H9 (cell line): ENCODE results near the gene C2orf92. TPM values are rescaled to one million over a fixed set of nuclear protein-coding genes. Genes with fewer than 3 reads are reported as not detected.

Source experiments
- DNase-seq: peaks from one replicate; pipeline ENCODE4 v3.0.0-alpha.2; 2017
- H2AFZ ChIP-seq: one replicate; pipeline ENCODE4 v1.6.1; 2013; ENCODE audit warnings: mild to moderate bottlenecking, low read length, control low read depth, moderate library complexity
- H2AK5ac ChIP-seq: 2 replicates; pipeline ENCODE4 v1.6.1; 2013; ENCODE audit warnings: low read length, control low read depth, mixed read lengths; ENCODE audit not compliant: insufficient read length
- H2BK120ac ChIP-seq: one replicate; pipeline ENCODE4 v1.6.1; 2013; ENCODE audit warnings: low read depth, mild to moderate bottlenecking, low read length, control low read depth, inconsistent platforms; ENCODE audit not compliant: poor library complexity, severe bottlenecking
- H2BK12ac ChIP-seq: 2 replicates; pipeline ENCODE4 v1.6.1; 2013; ENCODE audit warnings: low read length, control low read depth, mixed read lengths, low read depth; ENCODE audit not compliant: insufficient read length
- H2BK15ac ChIP-seq: 2 replicates; pipeline ENCODE4 v1.6.1; 2013; ENCODE audit warnings: low read depth, low read length, control low read depth
- H2BK20ac ChIP-seq: one replicate; pipeline ENCODE4 v1.6.1; 2013; ENCODE audit warnings: low read depth, mild to moderate bottlenecking, low read length, control low read depth, inconsistent platforms; ENCODE audit not compliant: poor library complexity, severe bottlenecking
- H2BK5ac ChIP-seq: 2 replicates; pipeline ENCODE4 v1.6.1; 2013; ENCODE audit warnings: low read length, control low read depth, mixed read lengths; ENCODE audit not compliant: insufficient read length
- H3K14ac ChIP-seq: 2 replicates; pipeline ENCODE4 v1.6.1; 2013; ENCODE audit warnings: low read length, control low read depth; ENCODE audit not compliant: insufficient read depth
- H3K18ac ChIP-seq: 2 replicates; pipeline ENCODE4 v1.6.1; 2013; ENCODE audit warnings: low read depth, mild to moderate bottlenecking, mixed read lengths, low read length, control low read depth; ENCODE audit not compliant: insufficient read length
- H3K23ac ChIP-seq: 2 replicates; pipeline ENCODE4 v1.6.1; 2013; ENCODE audit warnings: low read length, control low read depth, mixed read lengths, low read depth; ENCODE audit not compliant: insufficient read length
- H3K23me2 ChIP-seq: 2 replicates; pipeline ENCODE4 v1.6.1; 2013; ENCODE audit warnings: low read depth, mild to moderate bottlenecking, mixed read lengths, low read length, control low read depth; ENCODE audit not compliant: insufficient read length, poor library complexity, severe bottlenecking
- H3K27ac ChIP-seq: 2 replicates; pipeline ENCODE4 v1.5.1; 2013; ENCODE audit warnings: low read length, control low read depth, mixed read lengths, low read depth; ENCODE audit not compliant: insufficient read length
- H3K27me3 ChIP-seq: 2 replicates; pipeline ENCODE4 v1.6.1; 2013; ENCODE audit warnings: low read length, control low read depth, inconsistent platforms; ENCODE audit not compliant: insufficient read depth
- H3K4ac ChIP-seq: 2 replicates; pipeline ENCODE4 v1.6.1; 2013; ENCODE audit warnings: low read depth, mild to moderate bottlenecking, control low read depth, inconsistent platforms, low read length, moderate library complexity
- H3K4me1 ChIP-seq: 2 replicates; pipeline ENCODE4 v1.6.1; 2013; ENCODE audit warnings: low read length, control low read depth, inconsistent platforms; ENCODE audit not compliant: insufficient read depth
- H3K4me2 ChIP-seq: 2 replicates; pipeline ENCODE4 v1.6.1; 2013; ENCODE audit warnings: low read length, control low read depth, mixed read lengths; ENCODE audit not compliant: insufficient read length, insufficient read depth
- H3K56ac ChIP-seq: 2 replicates; pipeline ENCODE4 v1.6.1; 2013; ENCODE audit warnings: low read depth, mild to moderate bottlenecking, mixed read lengths, low read length, control low read depth; ENCODE audit not compliant: insufficient read length
- H3K79me1 ChIP-seq: 2 replicates; pipeline ENCODE4 v1.6.1; 2013; ENCODE audit warnings: low read depth, mild to moderate bottlenecking, moderate library complexity, low read length, control low read depth, inconsistent platforms; ENCODE audit not compliant: insufficient read depth, poor library complexity, severe bottlenecking
- H3K79me2 ChIP-seq: 2 replicates; pipeline ENCODE4 v1.6.1; 2013; ENCODE audit warnings: low read length, control low read depth, inconsistent platforms; ENCODE audit not compliant: insufficient read depth
- H3K9ac ChIP-seq: 2 replicates; pipeline ENCODE4 v1.6.1; 2013; ENCODE audit warnings: low read length, control low read depth, mixed read lengths; ENCODE audit not compliant: insufficient read length; ENCODE audit errors: extremely low read depth
- H3K9me3 ChIP-seq: one replicate; pipeline ENCODE4 v1.6.1; 2013; ENCODE audit warnings: low read depth, low read length, inconsistent platforms; ENCODE audit not compliant: control insufficient read depth
- H3T11ph ChIP-seq: one replicate; pipeline ENCODE4 v1.6.1; 2013; ENCODE audit warnings: mild to moderate bottlenecking, low read length, control low read depth, inconsistent platforms
- H4K20me1 ChIP-seq: one replicate; pipeline ENCODE4 v1.6.1; 2013; ENCODE audit not compliant: control insufficient read depth, insufficient read length, insufficient read depth
- H4K5ac ChIP-seq: 2 replicates; pipeline ENCODE4 v1.6.1; 2013; ENCODE audit warnings: low read depth, mild to moderate bottlenecking, mixed read lengths, low read length, control low read depth; ENCODE audit not compliant: insufficient read length
- H4K8ac ChIP-seq: replicated peaks from 2 replicates; pipeline ENCODE4 v1.6.1; 2013; ENCODE audit warnings: low read length, control low read depth, mixed read lengths, low read depth; ENCODE audit not compliant: insufficient read length
- H4K91ac ChIP-seq: 2 replicates; pipeline ENCODE4 v1.6.1; 2013; ENCODE audit warnings: low read depth, mild to moderate bottlenecking, moderate library complexity, mixed read lengths, low read length, control low read depth; ENCODE audit not compliant: insufficient read length
- H3K27ac Mint-ChIP-seq, 3 experiments: 2 replicates in 2 of 3; 3 replicates in 1 of 3; pipeline ENCODE4 v1.8.0; 2020 to 2021; ENCODE audit warnings: mixed read lengths in 3 of 3, mild to moderate bottlenecking in 1 of 3, moderate library complexity in 1 of 3
- H3K27me3 Mint-ChIP-seq: 2 replicates; pipeline ENCODE4 v1.8.0; 2021; ENCODE audit warnings: low read depth, mild to moderate bottlenecking, moderate library complexity, mixed read lengths
- H3K36me3 Mint-ChIP-seq, 3 experiments: 2 replicates in 2 of 3; 3 replicates in 1 of 3; pipeline ENCODE4 v1.8.0; 2020 to 2021; ENCODE audit warnings: low read depth in 3 of 3, mixed read lengths in 3 of 3; ENCODE audit not compliant: insufficient read depth in 1 of 3
- H3K4me1 Mint-ChIP-seq, 2 experiments: 2 replicates each; pipeline ENCODE4 v1.8.0; 2020; ENCODE audit warnings: mixed read lengths in 2 of 2
- H3K4me3 Mint-ChIP-seq, 2 experiments: 2 replicates in 1 of 2; 3 replicates in 1 of 2; pipeline ENCODE4 v1.8.0; 2020 to 2021; ENCODE audit warnings: mild to moderate bottlenecking in 2 of 2, mixed read lengths in 2 of 2, moderate library complexity in 1 of 2
- H3K9me3 Mint-ChIP-seq, 2 experiments: 2 replicates in 1 of 2; 3 replicates in 1 of 2; pipeline ENCODE4 v1.8.0; 2020; ENCODE audit warnings: mild to moderate bottlenecking in 2 of 2, mixed read lengths in 2 of 2, moderate library complexity in 1 of 2
- CTCF ChIP-seq: fragments of 200-600 bp; sonication (generic); conservative IDR thresholded peaks from 3 replicates; pipeline ENCODE4 v1.8.0; 2021; ENCODE audit warnings: antibody characterized with exemption, mild to moderate bottlenecking
- WGBS: extraction: QIAGEN DNeasy Blood & Tissue Kit; methylation state at CpG from one replicate; pipeline ENCODE4 v1.1.7; 2013; ENCODE audit warnings: missing lambda C conversion rate, low lambda C conversion rate, mixed read lengths; ENCODE audit not compliant: insufficient read length; ENCODE audit errors: extremely low coverage; 5-methylcytosine and 5-hydroxymethylcytosine counted together
- total RNA-seq: library from RNA; stranded (reverse); gene quantifications from 2 replicates; pipeline ENCODE4 v1.2.1, GENCODE V29; 2021

C2orf92 gene
- total RNA-seq, 1 experiment from 2014 or later, result 7.3 TPM

GRCh38 chr2:97695744-97696143, 26.2 kb downstream of the C2orf92 start:
- H2BK5ac ChIP-seq, result no peak overlapping the region

More at GRCh38 chr2:97695744-97696143, 26.2 kb downstream of the C2orf92 start:
- no peak overlapping the region; a peak in 1 of 7 replicates for H3K27ac Mint-ChIP-seq
- no peak overlapping the region for H3K9ac ChIP-seq
- no peaks in the 10 kb centered on the region for H3K79me1 ChIP-seq
- DNase-seq, result peak; percentile 28
- no peaks in the 10 kb centered on the region; a peak in 2 of 5 replicates for H3K9me3 Mint-ChIP-seq
- no peak overlapping the region for H4K5ac ChIP-seq
- H4K91ac ChIP-seq, result no peak overlapping the region
- no peak overlapping the region for H2BK120ac ChIP-seq
- no peak overlapping the region for H3K4ac ChIP-seq
- TF ChIP-seq CTCF, result no peak
- no peak overlapping the region for H2AK5ac ChIP-seq
- no peak overlapping the region for H3K23ac ChIP-seq
- H3K36me3 Mint-ChIP-seq, result no peaks in the 10 kb centered on the region
- no peak overlapping the region for H3K4me2 ChIP-seq
- H3K27ac ChIP-seq, result no peak overlapping the region
- no peaks in the 10 kb centered on the region for H4K20me1 ChIP-seq
- H3K18ac ChIP-seq, result no peak overlapping the region
- no peak overlapping the region for H4K8ac ChIP-seq
- no peaks in the 10 kb centered on the region for H3K4me1 ChIP-seq
- H2BK20ac ChIP-seq, result no peak overlapping the region
- no peaks in the 10 kb centered on the region for H3K9me3 ChIP-seq
- H3T11ph ChIP-seq, result no peak overlapping the region
- no peaks in the 10 kb centered on the region for H3K27me3 ChIP-seq
- no peaks in the 10 kb centered on the region for H3K23me2 ChIP-seq
- H3K4me3 Mint-ChIP-seq, result no peak overlapping the region
- no peak overlapping the region for H3K14ac ChIP-seq
- peaks cover 22 to 26% of the 10 kb centered on the region in 2 experiments for H3K4me1 Mint-ChIP-seq
- WGBS, result no CpG with 5 or more reads among the region's 5 CpGs
- no peaks in the 10 kb centered on the region for H3K79me2 ChIP-seq
- no peak overlapping the region for H2AFZ ChIP-seq
- H2BK15ac ChIP-seq, result no peak overlapping the region
- no peak overlapping the region for H3K56ac ChIP-seq
- peaks cover 4% of the 10 kb centered on the region for H3K27me3 Mint-ChIP-seq
- H2BK12ac ChIP-seq, result no peak overlapping the region
